GM12878 (cell line): Measurements from ENCODE around the gene COLQ. TPM values are rescaled to one million over a fixed set of nuclear protein-coding genes. Genes with fewer than 3 reads are reported as not detected.

ENCODE experiments used
- CHD1 ChIP-seq: IDR thresholded peaks from 2 replicates; pipeline ENCODE4 v1.6.1; 2012; ENCODE audit warnings: low read depth, low read length, improper control_type of control experiment
- DPF2 ChIP-seq: fragments of 450-650 bp; IDR thresholded peaks from 2 replicates; pipeline ENCODE4 v1.6.1; 2017; ENCODE audit warnings: mild to moderate bottlenecking
- IRF4 ChIP-seq: IDR thresholded peaks from 2 replicates; pipeline ENCODE4 v1.6.1; 2011; ENCODE audit warnings: low read depth, low read length
- MTA2 ChIP-seq: fragments of 450-650 bp; IDR thresholded peaks from 2 replicates; pipeline ENCODE4 v1.6.1; 2016; ENCODE audit warnings: low read depth, mild to moderate bottlenecking, moderate library complexity
- PKNOX1 ChIP-seq: fragments of 450-650 bp; IDR thresholded peaks from 2 replicates; pipeline ENCODE4 v1.6.1; 2016; ENCODE audit warnings: mild to moderate bottlenecking
- PML ChIP-seq: IDR thresholded peaks from 2 replicates; pipeline ENCODE4 v1.6.1; 2012; ENCODE audit warnings: low read length, inconsistent platforms
- SMARCA5 ChIP-seq: fragments of 450-650 bp; IDR thresholded peaks from 2 replicates; pipeline ENCODE4 v1.6.1; 2017; ENCODE audit warnings: mild to moderate bottlenecking
- SP1 ChIP-seq: IDR thresholded peaks from one replicate; pipeline ENCODE4 v1.6.1; 2011; ENCODE audit warnings: low read depth, low read length
- TCF3 ChIP-seq: IDR thresholded peaks from 2 replicates; pipeline ENCODE4 v1.6.1; 2012; ENCODE audit warnings: low read depth, mild to moderate bottlenecking, low read length, borderline replicate concordance; ENCODE audit not compliant: insufficient read depth
- ZBTB40 ChIP-seq: fragments of 450-650 bp; IDR thresholded peaks from 2 replicates; pipeline ENCODE4 v1.6.1; 2016; ENCODE audit warnings: mild to moderate bottlenecking, moderate library complexity, borderline replicate concordance
- ZNF384 ChIP-seq: IDR thresholded peaks from 2 replicates; pipeline ENCODE4 v1.6.1; 2012; ENCODE audit warnings: low read depth, mild to moderate bottlenecking, low read length, improper control_type of control experiment, borderline replicate concordance
- polyA plus RNA-seq, 11 experiments: library from polyadenylated mRNA; depleted of rRNA in 4 of 11; unstranded in 6 of 11; stranded (reverse) in 5 of 11; fragments of >200 nt; fragmentation: Nextera tagmentation in 4 of 11; fragmentation: Illumina TruSeq in 1 of 11; extraction: Ambion mirVana in 4 of 11; extraction: Trizol in 1 of 11; gene quantifications; 1 replicate in 1 of 11; 2 replicates in 10 of 11; pipeline versions ENCODE4 v1.2.1 to v1.2.3, GENCODE V29; 2011 to 2016; ENCODE audit warnings: inconsistent platforms in 2 of 11, missing spikeins in 2 of 11, low read depth in 1 of 11
- total RNA-seq, 4 experiments: library from RNA; depleted of rRNA in 3 of 4; stranded (reverse); fragments of >200 nt in 3 of 4; fragmentation: Illumina TruSeq in 1 of 4; extraction: Trizol in 1 of 4; gene quantifications; 2 replicates each; pipeline versions ENCODE4 v1.2.1 to v1.2.3, GENCODE V29; 2013 to 2021

COLQ gene
- total and polyA plus RNA-seq, 10 of the 15 experiments (the other 5 are each of a cell fraction or from before 2014, with no cell fraction given), result 0.13 to 2.7 (median 0.70) TPM

GRCh38 chr3:15549846-15550245 is 28.3 kb upstream of the COLQ start (continued):
- TF ChIP-seq IRF4, result no peak
- TF ChIP-seq SP1, result no peak
- TF ChIP-seq PKNOX1, result no peak
- TF ChIP-seq SMARCA5, result no peak
- no peak for TF ChIP-seq DPF2
- TF ChIP-seq ZBTB40, result no peak
- no peak for TF ChIP-seq CHD1
- TF ChIP-seq ZNF384, result no peak
- TF ChIP-seq PML, result no peak
- no peak for TF ChIP-seq TCF3
- TF ChIP-seq MTA2, result no peak
